ENCODE measurements around the gene CFAP54. TPM values are rescaled to one million over a fixed set of nuclear protein-coding genes. Genes with fewer than 3 reads are reported as not detected.
A peak's percentile ranks its signal among the peaks of the same experiment; 100 is the strongest.
"Not testable (repeated sequence)": the region's sequence is repeated elsewhere in the genome, so short reads cannot be mapped to it uniquely, and the experiment has no call there.

CFAP54 gene
- total RNA-seq, 4 donors from 2014 or later = 0.16 TPM; not detected in 3

DNA sequence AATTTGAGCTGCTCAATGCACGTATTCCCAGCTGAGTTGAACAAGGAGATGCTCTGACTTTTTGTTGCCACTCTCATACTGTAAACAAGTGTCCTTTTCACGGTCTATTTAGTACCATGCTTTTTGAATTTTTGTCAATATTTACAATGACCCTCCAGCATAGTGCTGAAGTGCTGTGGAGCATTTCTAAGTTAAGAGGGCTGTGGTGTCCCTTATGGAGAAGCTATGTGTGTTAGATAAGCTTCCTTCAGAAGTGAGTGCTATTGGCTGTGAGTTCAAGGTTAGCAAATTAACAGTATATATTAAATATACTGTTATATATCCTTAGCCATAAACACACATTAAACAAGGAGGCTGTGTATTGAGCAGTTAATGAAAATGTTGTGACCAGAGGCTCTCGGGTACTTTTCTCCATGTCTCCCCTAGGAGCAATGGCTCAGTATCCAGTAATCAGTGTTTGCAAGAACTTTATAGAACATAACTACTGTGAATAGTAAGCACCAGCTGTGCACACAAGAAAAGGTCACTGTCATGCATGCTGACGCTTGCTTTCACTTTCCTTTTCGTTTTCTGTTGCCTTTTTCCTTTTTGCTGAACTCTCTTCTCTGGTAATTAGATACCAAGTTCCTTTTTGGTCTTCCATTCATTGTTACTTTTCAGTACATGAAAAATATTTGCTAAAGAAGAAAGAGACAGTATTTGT is 230.4 kb downstream of the CFAP54 start:
- 56% methylated on average over 5 of the region's 5 CpGs for WGBS
- H3K27me3 ChIP-seq = no peaks in the 10 kb centered on the region
- H3K4me3 ChIP-seq = peak overlapping the region; percentile 37
- no peak overlapping the region for H3K27ac ChIP-seq
- no peaks in the 10 kb centered on the region for H3K4me1 ChIP-seq
- no peak for TF ChIP-seq POLR2AphosphoS5 (IDR thresholded peaks at IDR 0.05)
- TF ChIP-seq EP300 (IDR thresholded peaks at IDR 0.05) = no peak
- TF ChIP-seq, protein P1, sequence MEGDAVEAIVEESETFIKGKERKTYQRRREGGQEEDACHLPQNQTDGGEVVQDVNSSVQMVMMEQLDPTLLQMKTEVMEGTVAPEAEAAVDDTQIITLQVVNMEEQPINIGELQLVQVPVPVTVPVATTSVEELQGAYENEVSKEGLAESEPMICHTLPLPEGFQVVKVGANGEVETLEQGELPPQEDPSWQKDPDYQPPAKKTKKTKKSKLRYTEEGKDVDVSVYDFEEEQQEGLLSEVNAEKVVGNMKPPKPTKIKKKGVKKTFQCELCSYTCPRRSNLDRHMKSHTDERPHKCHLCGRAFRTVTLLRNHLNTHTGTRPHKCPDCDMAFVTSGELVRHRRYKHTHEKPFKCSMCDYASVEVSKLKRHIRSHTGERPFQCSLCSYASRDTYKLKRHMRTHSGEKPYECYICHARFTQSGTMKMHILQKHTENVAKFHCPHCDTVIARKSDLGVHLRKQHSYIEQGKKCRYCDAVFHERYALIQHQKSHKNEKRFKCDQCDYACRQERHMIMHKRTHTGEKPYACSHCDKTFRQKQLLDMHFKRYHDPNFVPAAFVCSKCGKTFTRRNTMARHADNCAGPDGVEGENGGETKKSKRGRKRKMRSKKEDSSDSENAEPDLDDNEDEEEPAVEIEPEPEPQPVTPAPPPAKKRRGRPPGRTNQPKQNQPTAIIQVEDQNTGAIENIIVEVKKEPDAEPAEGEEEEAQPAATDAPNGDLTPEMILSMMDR (IDR thresholded peaks at IDR 0.05) = no peak
- TF ChIP-seq POLR2A (IDR thresholded peaks at IDR 0.05) = no peak
- H3K9me3 ChIP-seq = no peaks in the 10 kb centered on the region
- DNase-seq (ENCODE audit: low spot score in 2 of 2) = no peak
- H3K36me3 ChIP-seq = no peaks in the 10 kb centered on the region

DNA sequence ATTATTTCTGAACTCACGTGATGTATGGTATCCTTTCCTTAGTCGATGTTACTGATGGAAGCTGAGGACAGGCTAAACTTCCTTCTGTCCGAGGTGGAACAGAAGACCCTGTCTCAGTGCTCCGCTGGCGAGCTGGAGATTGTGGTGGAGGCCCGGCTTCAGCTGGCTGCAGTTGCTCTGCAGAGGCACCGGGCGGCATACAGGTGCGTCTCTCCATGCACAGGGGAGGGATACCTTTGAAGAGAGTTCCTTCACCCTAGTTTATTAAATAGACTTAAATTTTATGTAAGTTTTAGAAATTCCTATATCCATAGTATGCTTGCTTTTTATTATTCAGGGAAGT is 231.0 kb downstream of the CFAP54 start:
- H3K4me3 ChIP-seq = peak overlapping the region; percentile 37
- H3K36me3 ChIP-seq = no peaks in the 10 kb centered on the region
- H3K27ac ChIP-seq = no peak overlapping the region
- no peaks in the 10 kb centered on the region for H3K4me1 ChIP-seq
- no peak for DNase-seq (ENCODE audit: low spot score in 2 of 2)
- TF ChIP-seq POLR2A (IDR thresholded peaks at IDR 0.05) = no peak
- TF ChIP-seq EP300 (IDR thresholded peaks at IDR 0.05) = no peak
- TF ChIP-seq POLR2AphosphoS5 (IDR thresholded peaks at IDR 0.05) = no peak
- TF ChIP-seq, protein P1 (IDR thresholded peaks at IDR 0.05) = no peak
- no peaks in the 10 kb centered on the region for H3K27me3 ChIP-seq
- 78% methylated on average over 9 of the region's 9 CpGs for WGBS
- H3K9me3 ChIP-seq = no peaks in the 10 kb centered on the region

DNA sequence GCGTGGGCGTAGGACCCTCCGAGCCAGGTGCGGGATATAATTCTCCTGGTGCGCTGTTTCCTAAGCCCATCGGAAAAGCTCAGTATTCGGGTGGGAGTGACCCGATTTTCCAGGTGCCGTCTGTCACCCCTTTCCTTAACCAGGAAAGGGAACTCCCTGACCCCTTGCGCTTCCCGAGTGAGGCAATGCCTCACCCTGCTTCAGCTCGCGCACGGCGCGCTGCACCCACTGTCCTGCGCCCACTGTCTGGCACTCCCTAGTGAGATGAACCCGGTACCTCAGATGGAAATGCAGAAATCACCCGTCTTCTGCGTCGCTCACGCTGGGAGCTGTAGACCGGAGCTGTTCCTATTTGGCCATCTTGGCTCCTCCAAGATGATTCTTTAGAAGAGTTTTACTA is 240.1 kb downstream of the CFAP54 start:
- 67% methylated on average over 23 of the region's 23 CpGs for WGBS
- H3K27me3 ChIP-seq; H3K27ac ChIP-seq; H3K4me3 ChIP-seq; H3K4me1 ChIP-seq; H3K36me3 ChIP-seq; H3K9me3 ChIP-seq; DNase-seq (ENCODE audit: low spot score in 2 of 2): not testable (repeated sequence)

DNA sequence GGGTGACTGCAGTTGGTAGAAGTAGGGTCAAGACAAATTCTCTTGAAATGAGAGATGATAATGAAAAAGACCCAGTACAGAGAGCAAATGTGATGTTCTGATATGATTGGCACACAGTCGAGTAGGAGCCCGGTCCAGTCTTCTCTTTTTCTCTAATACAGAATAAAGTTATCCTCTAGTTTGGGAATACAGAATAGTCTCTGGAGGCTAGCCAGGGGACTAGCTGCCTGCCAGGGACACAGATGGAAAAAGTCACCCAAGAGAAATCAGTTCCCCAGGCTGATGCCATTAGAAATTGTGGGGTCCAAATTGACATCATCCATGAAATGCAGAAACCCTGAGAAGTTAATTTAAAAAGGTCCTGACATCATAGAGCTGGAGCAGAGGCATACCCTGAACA is 240.5 kb downstream of the CFAP54 start:
- DNase-seq (ENCODE audit: low spot score in 2 of 2) = no peak
- no peaks in the 10 kb centered on the region for H3K36me3 ChIP-seq
- TF ChIP-seq POLR2A (IDR thresholded peaks at IDR 0.05) (no peak), POLR2AphosphoS5 (IDR thresholded peaks at IDR 0.05) (no peak), EP300 (IDR thresholded peaks at IDR 0.05) (no peak)
- TF ChIP-seq, protein P1 (IDR thresholded peaks at IDR 0.05) = no peak
- whole genome bisulfite sequencing = 74% methylated on average over 2 of the region's 2 CpGs
- no peaks in the 10 kb centered on the region for H3K27me3 ChIP-seq
- H3K27ac ChIP-seq = no peak overlapping the region
- no peaks in the 10 kb centered on the region for H3K9me3 ChIP-seq
- no peaks in the 10 kb centered on the region for H3K4me1 ChIP-seq
- H3K4me3 ChIP-seq = no peak overlapping the region

DNA sequence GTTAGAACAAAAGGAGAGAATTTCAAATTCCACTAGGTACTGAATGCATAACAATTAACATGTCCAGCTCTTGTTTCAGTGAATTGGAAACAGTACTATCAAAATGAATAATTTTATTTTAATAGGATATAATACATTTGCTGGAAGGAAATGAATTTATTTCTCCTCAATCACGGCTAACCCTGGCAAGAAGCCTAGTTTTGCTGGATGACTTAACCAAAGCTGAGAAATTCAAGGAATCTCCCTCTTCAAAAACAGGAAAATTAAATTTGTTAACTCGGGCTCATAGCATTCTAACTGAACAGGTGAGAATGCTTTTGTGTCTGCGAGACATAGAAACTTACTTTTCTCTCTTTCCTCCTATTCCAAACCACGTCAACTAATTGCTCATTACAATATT is 254.2 kb downstream of the CFAP54 start:
- H3K36me3 ChIP-seq = no peaks in the 10 kb centered on the region
- TF ChIP-seq EP300 (IDR thresholded peaks at IDR 0.05) (no peak), POLR2AphosphoS5 (IDR thresholded peaks at IDR 0.05) (no peak), POLR2A (IDR thresholded peaks at IDR 0.05) (no peak)
- TF ChIP-seq, protein P1 (IDR thresholded peaks at IDR 0.05) = no peak
- no peak for DNase-seq (ENCODE audit: low spot score in 2 of 2)
- H3K9me3 ChIP-seq = no peaks in the 10 kb centered on the region
- no peak overlapping the region for H3K4me3 ChIP-seq
- WGBS = 41% methylated on average over 4 of the region's 4 CpGs
- H3K27me3 ChIP-seq = no peaks in the 10 kb centered on the region
- H3K4me1 ChIP-seq = no peaks in the 10 kb centered on the region
- H3K27ac ChIP-seq = no peak overlapping the region

DNA sequence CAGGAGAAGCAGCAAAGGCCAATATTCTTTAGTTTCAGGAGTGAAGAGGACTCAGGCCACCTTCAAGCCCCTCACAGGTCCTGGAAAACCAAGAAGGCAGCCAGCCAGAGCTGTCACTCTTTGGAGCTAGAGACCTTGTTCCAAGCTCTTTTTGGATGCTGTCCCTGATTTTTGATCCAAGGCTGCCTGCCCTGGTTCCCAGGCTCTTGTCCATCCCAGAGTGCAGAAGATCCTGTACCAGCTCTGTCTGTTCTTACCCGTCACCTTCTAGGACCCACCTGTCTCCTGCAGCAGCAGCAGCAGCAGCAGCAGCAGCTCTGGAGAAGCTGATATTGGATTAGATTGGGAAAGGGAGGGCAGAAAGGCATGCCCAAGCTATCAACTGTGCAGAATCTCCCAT is 260.6 kb downstream of the CFAP54 start:
- whole genome bisulfite sequencing = 82% methylated on average over 1 of the region's 1 CpG
- Histone ChIP-seq H3K27ac (no peak overlapping the region), H3K27me3 (no peaks in the 10 kb centered on the region), H3K9me3 (no peaks in the 10 kb centered on the region), H3K4me1 (no peaks in the 10 kb centered on the region), H3K4me3 (no peak overlapping the region), H3K36me3 (no peaks in the 10 kb centered on the region)
- no peak for DNase-seq (ENCODE audit: low spot score in 2 of 2)
- TF ChIP-seq POLR2A (IDR thresholded peaks at IDR 0.05) (no peak), EP300 (IDR thresholded peaks at IDR 0.05) (no peak), POLR2AphosphoS5 (IDR thresholded peaks at IDR 0.05) (no peak)
- TF ChIP-seq, protein P1 (IDR thresholded peaks at IDR 0.05) = no peak

All from suprapubic skin (tissue), 4 donors.